Cardiac fibroblast (primary cell): ENCODE results near the gene DIP2B.

Experiments
- DNase-seq, 2 donors: peaks; one replicate each; pipeline versions ENCODE4 v3.0.0 to v3.0.0-alpha.2; 2010; ENCODE audit warnings: low read depth in 2 of 2
- H3K4me3 ChIP-seq, 2 donors: replicated peaks in 1 of 2; 1 replicate in 1 of 2; 2 replicates in 1 of 2; pipeline ENCODE4 v1.5.1; 2011; ENCODE audit warnings: low read depth in 2 of 2, low read length in 2 of 2, mild to moderate bottlenecking in 2 of 2, moderate library complexity in 1 of 2
- CTCF ChIP-seq: IDR thresholded peaks from one replicate; pipeline ENCODE4 v1.5.1; 2011; ENCODE audit warnings: low read depth, mild to moderate bottlenecking, low read length, inconsistent platforms

DIP2B gene

GRCh38 chr12:50727466-50727865 lies 222.7 kb downstream of the DIP2B start:
- no peak for TF ChIP-seq CTCF
- no peak overlapping the region for H3K4me3 ChIP-seq
- no peak for DNase-seq

GRCh38 chr12:50728417-50728816 lies 223.6 kb downstream of the DIP2B start:
- H3K4me3 ChIP-seq = no peak overlapping the region
- no peak for DNase-seq
- no peak for TF ChIP-seq CTCF

GRCh38 chr12:50728841-50729240 lies 224.1 kb downstream of the DIP2B start:
- no peak for DNase-seq
- H3K4me3 ChIP-seq = no peak overlapping the region
- TF ChIP-seq CTCF = no peak

- H3K4me3 ChIP-seq = no peak overlapping the region
- peak; percentile 81 to 95 for DNase-seq
- TF ChIP-seq CTCF = no peak
These were observed 227.8 kb downstream of the DIP2B start for GRCh38 chr12:50732591-50732990.

GRCh38 chr12:50733706-50734105 lies 228.9 kb downstream of the DIP2B start:
- no peak for DNase-seq
- TF ChIP-seq CTCF = no peak
- no peak overlapping the region for H3K4me3 ChIP-seq

GRCh38 chr12:50734409-50735263 lies 229.9 kb downstream of the DIP2B start:
- TF ChIP-seq CTCF = peak; percentile 67
- H3K4me3 ChIP-seq = no peak overlapping the region
- peak; percentile 56 for DNase-seq
